ENCODE results near the gene KEAP1. TPM values are rescaled to one million over a fixed set of nuclear protein-coding genes. Genes with fewer than 3 reads are reported as not detected.
"Not testable (repeated sequence)": the region's sequence is repeated elsewhere in the genome, so short reads cannot be mapped to it uniquely, and the experiment has no call there.

Gene KEAP1
- polyA plus RNA-seq, 3 donors from 2014 or later, result 49.2 to 86.9 (median 71.6) TPM

DNA sequence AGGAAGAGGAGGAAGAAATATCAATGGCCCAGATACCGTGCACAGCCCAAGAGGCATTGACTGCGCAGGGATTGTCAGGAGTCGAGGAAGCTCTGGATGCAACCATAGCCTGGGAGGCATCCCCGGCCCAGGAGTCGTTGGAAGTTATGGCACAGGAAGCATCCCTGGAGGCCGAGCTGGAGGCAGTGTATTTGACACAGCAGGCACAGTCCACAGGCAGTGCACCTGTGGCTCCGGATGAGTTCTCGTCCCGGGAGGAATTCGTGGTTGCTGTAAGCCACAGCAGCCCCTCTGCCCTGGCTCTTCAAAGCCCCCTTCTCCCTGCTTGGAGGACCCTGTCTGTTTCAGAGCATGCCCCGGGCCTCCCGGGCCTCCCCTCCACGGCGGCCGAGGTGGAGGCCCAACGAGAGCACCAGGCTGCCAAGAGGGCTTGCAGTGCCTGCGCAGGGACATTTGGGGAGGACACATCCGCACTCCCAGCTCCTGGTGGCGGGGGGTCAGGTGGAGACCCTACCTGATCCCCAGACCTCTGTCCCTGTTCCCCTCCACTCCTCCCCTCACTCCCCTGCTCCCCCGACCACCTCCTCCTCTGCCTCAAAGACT lies 36.0 kb downstream of the KEAP1 start:
- H3K4me3 Mint-ChIP-seq, result no peak overlapping the region
- peaks cover 0 to 6% (median 3%) of the 10 kb centered on the region in 3 donors for H3K27me3 Mint-ChIP-seq (ENCODE audit: low read depth in 3 of 3)
- H3K4me1 Mint-ChIP-seq, result peaks cover 0 to 3% of the 10 kb centered on the region in 2 donors
- H3K9me3 Mint-ChIP-seq, result no peaks in the 10 kb centered on the region
- H3K27ac Mint-ChIP-seq, result no peak overlapping the region
- peaks cover 5 to 7% (median 7%) of the 10 kb centered on the region in 3 donors for H3K36me3 Mint-ChIP-seq
- DNase-seq, result no peak

DNA sequence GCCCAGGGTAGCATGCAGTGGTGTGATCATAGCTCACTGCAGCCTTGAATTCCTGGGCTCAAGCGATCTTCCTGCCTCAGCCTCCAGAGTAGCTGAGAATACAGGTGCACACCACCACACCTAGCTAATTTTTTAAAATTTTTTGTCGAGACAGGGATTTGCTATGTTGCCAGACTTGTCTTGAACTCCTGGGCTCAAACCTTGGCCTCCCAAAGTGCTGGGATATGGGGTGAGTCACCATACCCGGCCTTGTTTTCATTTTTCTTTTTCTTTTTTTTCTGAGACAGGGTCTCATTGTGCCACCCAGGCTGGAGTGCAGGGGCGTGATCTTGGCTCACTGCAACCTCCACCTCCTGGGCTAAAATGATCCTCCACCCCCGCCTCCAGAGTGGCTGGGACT lies 38.7 kb downstream of the KEAP1 start:
- H3K36me3 Mint-ChIP-seq, result peaks cover 5 to 7% (median 7%) of the 10 kb centered on the region in 3 donors
- H3K4me3 Mint-ChIP-seq, result no peak overlapping the region
- no peak overlapping the region for H3K27ac Mint-ChIP-seq
- peaks cover 0 to 12% of the 10 kb centered on the region in 2 donors for H3K4me1 Mint-ChIP-seq
- H3K27me3 Mint-ChIP-seq (ENCODE audit: low read depth in 3 of 3), result peaks cover 0 to 6% (median 3%) of the 10 kb centered on the region in 3 donors
- H3K9me3 Mint-ChIP-seq, result no peaks in the 10 kb centered on the region
- no peak for DNase-seq

DNA sequence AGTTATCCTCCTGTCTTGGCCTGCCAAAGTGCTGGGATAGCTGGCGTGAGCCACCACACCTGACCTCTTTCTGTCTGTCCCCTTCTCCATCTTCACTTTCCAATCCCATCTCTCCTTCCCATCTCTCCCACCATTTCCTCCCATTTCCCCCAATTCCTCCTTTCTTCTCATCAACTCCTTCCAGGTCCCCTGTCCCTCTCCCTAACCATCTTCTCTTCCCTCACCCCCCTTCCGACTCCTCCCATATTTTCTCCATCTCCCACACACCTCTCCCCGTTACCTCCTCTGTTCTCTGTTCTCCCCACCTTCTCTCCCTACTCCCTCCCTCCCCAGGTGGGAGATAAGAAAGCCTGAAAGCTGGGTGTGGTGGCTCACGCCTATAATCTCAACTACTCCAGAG lies 40.6 kb downstream of the KEAP1 start:
- H3K27me3 Mint-ChIP-seq (ENCODE audit: low read depth in 3 of 3), result peaks cover 0 to 5% (median 0%) of the 10 kb centered on the region in 3 donors
- H3K27ac Mint-ChIP-seq, result no peak overlapping the region
- no peaks in the 10 kb centered on the region for H3K9me3 Mint-ChIP-seq
- H3K4me1 Mint-ChIP-seq, result peaks cover 0 to 12% of the 10 kb centered on the region in 2 donors
- H3K4me3 Mint-ChIP-seq, result no peak overlapping the region
- peaks cover 5 to 7% (median 7%) of the 10 kb centered on the region in 3 donors for H3K36me3 Mint-ChIP-seq
- DNase-seq, result no peak

DNA sequence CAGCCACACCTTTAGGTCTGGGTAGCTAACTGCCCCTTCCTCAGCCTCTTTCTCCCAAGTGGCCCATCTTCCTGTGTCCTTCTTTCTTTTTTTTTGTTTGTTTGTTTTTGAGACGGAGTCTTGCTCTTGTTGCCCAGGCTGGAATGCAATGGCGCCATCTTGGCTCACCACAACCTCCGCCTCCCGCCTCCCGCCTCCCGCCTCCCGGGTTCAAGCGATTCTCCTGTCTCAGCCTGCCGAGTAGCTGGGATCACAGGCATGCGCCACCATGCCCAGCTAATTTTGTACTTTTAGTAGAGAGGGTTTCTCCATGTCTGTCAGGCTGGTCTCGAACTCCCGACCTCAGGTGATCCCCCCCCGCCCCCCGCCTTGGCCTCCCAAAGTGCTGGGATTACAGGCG lies 41.1 kb downstream of the KEAP1 start:
- DNase-seq; H3K9me3 Mint-ChIP-seq; H3K36me3 Mint-ChIP-seq; H3K27me3 Mint-ChIP-seq (ENCODE audit: low read depth in 3 of 3): not testable (repeated sequence)
- H3K4me1 Mint-ChIP-seq, result peaks cover 0 to 12% of the 10 kb centered on the region in 2 donors
- peak overlapping the region in 3 of 5 donors; percentile 50 to 72 (median 65) for H3K4me3 Mint-ChIP-seq
- H3K27ac Mint-ChIP-seq, result peak overlapping the region in 1 of 6 donors; percentile 51

DNA sequence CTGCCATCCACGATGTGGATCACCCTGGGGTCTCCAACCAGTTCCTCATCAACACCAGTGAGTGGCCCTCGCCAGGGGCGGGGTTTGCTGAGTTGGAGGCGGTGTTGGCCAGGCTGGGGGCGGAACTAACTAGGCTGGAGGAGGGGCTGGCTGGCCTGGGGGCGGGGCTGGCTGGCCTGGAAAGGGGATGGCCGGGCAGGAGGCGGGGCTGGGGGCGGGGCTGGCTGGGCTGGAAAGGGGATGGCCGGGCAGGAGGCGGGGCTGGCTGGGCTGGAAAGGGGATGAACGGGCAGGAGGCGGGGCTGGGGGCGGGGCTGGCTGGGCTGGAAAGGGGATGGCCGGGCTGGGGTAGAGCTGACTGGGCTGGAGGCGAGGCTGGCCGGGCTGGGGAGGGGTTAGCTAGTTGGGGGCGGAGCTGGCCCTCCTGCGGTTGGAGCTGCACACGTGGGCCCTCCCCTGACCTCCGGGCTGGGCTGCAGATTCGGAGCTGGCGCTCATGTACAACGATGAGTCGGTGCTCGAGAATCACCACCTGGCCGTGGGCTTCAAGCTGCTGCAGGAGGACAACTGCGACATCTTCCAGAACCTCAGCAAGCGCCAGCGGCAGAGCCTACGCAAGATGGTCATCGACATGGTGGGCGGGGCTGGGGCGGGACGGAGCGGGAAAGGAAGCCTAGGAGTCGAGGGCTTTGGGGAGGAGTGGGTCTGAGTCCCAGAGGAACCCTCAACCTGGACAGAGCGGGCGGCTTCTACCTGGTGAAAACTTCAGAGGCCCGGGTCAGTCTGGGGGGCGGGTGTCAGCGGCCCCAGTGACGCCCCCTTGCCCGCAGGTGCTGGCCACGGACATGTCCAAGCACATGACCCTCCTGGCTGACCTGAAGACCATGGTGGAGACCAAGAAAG lies 41.9 kb downstream of the KEAP1 start:
- Mint-ChIP-seq H3K9me3 (no peaks in the 10 kb centered on the region), H3K4me3 (peak overlapping the region in 3 of 5 donors; percentile 24 to 67 (median 46)), H3K27ac (peak overlapping the region in 3 of 6 donors; percentile 36 to 84 (median 58)), H3K27me3 (ENCODE audit: low read depth in 3 of 3) (peaks cover 0 to 5% (median 0%) of the 10 kb centered on the region in 3 donors), H3K36me3 (peaks cover 0 to 4% (median 4%) of the 10 kb centered on the region in 3 donors), H3K4me1 (peaks cover 0 to 12% of the 10 kb centered on the region in 2 donors)
- DNase-seq, result peak; percentile 85 to 91 (median 86)

DNA sequence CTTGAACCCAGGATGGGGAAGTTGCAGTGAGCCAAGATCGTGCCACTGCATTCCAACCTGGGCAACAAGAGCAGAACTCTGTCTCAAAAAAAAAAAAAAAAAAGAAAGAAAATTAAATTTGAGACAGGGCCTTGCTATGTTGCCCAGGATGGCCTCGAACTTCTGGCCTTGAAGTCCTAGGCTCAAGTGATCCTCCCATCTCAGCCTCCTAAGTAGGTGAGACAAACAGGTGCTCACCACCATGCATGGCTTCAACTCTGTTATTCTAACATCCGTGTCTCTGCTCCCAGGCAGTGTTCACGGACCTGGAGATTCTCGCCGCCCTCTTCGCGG lies 42.5 kb downstream of the KEAP1 start:
- Mint-ChIP-seq H3K27ac (peak overlapping the region in 3 of 6 donors; percentile 36 to 84 (median 58)), H3K4me3 (peak overlapping the region in 2 of 5 donors; percentile 20 to 46), H3K4me1 (peaks cover 0 to 12% of the 10 kb centered on the region in 2 donors), H3K36me3 (peaks cover 0 to 5% (median 4%) of the 10 kb centered on the region in 3 donors), H3K27me3 (ENCODE audit: low read depth in 3 of 3) (peaks cover 0 to 5% (median 0%) of the 10 kb centered on the region in 3 donors), H3K9me3 (no peaks in the 10 kb centered on the region)
- no peak for DNase-seq

DNA sequence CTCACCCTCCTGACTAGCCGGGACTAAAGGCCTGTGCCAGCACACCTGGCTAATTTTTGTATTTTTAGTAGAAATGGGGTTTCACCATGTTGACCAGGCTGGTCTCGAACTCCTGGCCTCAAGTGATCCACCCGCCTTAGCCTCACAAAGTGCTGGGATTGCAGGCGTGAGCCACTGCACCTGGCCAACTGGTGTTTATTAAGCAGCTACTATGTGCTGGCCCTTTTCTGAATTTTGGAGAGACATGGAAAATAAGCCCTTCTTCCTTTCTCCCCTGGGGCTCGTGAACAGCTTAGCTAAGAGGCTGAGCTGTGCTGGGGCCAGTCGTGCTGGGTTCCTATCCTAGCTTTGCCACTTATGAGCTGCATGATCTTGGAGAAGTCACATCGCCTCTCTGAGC lies 44.4 kb downstream of the KEAP1 start:
- not testable (repeated sequence) for H3K36me3 Mint-ChIP-seq
- H3K27ac Mint-ChIP-seq, result peak overlapping the region in 1 of 6 donors; percentile 79

DNA sequence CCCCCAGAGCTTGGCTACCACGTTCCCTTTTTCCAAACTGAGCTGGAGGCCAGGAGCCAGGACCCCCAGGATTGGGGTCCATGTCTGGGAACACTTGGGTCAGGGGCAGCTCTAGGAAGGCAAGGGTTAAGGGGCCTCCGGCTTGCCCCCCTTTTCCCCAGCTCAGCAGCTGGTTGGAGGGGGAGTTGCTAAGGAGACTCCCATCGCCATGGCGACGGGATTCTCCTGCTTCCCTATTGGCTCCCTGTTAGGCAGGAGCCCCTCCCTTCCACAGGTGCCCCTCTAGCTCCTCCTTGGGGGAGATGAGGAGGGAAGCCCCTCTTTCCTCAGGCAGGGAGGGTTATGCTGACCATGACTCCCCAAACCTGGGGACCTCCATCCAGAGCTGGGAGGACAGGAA lies 48.9 kb downstream of the KEAP1 start:
- Mint-ChIP-seq H3K9me3 (no peaks in the 10 kb centered on the region), H3K27ac (no peak overlapping the region), H3K27me3 (ENCODE audit: low read depth in 3 of 3) (peaks cover 0 to 2% (median 0%) of the 10 kb centered on the region in 3 donors), H3K4me3 (no peak overlapping the region), H3K36me3 (peaks cover 4 to 21% (median 16%) of the 10 kb centered on the region in 3 donors), H3K4me1 (peaks cover 13 to 17% of the 10 kb centered on the region in 2 donors)
- no peak for DNase-seq

More for the DNA sequence above, 44.4 kb downstream of the KEAP1 start:
- DNase-seq; H3K9me3 Mint-ChIP-seq; H3K27me3 Mint-ChIP-seq (ENCODE audit: low read depth in 3 of 3); H3K4me3 Mint-ChIP-seq: not testable (repeated sequence)
- H3K4me1 Mint-ChIP-seq, result peaks cover 0 to 12% of the 10 kb centered on the region in 2 donors

DNA sequence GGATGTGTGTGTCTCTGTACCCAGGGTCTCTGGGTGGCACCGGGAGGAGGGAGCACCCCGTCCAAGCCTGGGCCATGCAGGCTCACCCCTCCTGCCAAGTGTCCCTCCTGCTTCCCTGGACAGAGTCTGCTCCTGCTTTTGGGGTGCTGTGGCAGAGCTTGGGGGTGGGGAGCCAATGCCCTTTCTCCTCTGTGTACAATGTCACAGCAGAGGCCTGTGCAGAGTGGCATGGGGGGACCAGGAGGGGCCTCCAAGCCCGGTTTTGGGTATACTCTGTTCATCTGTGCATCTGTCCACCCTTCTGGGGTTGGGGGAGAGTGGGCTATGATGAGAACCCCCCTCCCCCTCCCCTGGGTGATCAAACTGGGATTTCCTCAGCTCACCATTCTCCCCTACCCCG lies 49.3 kb downstream of the KEAP1 start:
- Mint-ChIP-seq H3K36me3 (peaks cover 4 to 21% (median 16%) of the 10 kb centered on the region in 3 donors), H3K27me3 (ENCODE audit: low read depth in 3 of 3) (peaks cover 0 to 2% (median 0%) of the 10 kb centered on the region in 3 donors), H3K4me3 (no peak overlapping the region), H3K4me1 (peaks cover 13 to 17% of the 10 kb centered on the region in 2 donors), H3K27ac (peak overlapping the region in 3 of 6 donors; percentile 47 to 56 (median 49)), H3K9me3 (no peaks in the 10 kb centered on the region)
- no peak for DNase-seq

DNA sequence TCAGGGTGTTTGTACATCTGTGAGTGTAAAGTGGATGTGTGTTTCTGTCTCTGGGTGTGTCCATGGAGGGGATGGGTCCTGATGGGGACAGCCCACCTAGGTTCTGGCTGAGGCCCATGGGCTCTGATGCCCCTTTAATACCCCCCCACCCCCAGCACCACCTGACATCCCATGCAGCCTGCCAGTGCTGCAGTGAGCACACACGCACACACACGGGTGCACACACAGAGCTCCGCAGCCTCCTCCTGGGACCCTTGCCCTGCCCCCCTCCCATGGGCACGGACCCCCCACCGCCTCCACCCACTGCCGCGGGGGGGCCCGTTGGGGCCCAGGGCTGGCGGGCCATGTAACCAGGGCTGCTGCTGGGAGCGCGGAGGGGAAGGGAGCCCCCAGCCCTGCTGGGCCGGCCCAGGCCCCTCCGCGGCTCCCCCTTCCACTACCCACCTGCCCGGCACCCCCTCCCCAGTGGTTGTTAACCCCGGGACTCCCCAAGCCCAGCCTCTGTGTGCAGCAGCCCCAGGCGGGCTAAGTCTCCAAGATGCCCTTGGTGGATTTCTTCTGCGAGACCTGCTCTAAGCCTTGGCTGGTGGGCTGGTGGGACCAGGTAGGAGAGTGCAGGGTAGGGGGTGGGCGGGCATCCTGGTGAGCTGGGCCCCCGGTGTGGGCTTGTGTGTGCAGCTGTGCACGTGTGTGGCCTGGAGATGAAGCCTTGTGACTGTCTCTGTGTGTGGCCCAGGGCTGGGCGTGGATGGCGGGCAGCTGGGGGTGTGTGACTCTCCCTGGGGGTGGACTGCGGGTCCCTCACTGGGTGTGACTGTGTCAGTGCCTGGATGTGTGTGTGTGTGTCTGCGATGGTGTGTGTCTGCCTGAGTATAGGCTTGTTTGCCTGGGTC lies 50.2 kb downstream of the KEAP1 start:
- H3K36me3 Mint-ChIP-seq, result peaks cover 7 to 24% (median 16%) of the 10 kb centered on the region in 3 donors
- peak overlapping the region in 1 of 6 donors; percentile 71 for H3K27ac Mint-ChIP-seq
- no peak for DNase-seq
- no peaks in the 10 kb centered on the region for H3K9me3 Mint-ChIP-seq
- no peak overlapping the region for H3K4me3 Mint-ChIP-seq
- peaks cover 13 to 17% of the 10 kb centered on the region in 2 donors for H3K4me1 Mint-ChIP-seq
- peaks cover 0 to 2% (median 0%) of the 10 kb centered on the region in 3 donors for H3K27me3 Mint-ChIP-seq (ENCODE audit: low read depth in 3 of 3)

DNA sequence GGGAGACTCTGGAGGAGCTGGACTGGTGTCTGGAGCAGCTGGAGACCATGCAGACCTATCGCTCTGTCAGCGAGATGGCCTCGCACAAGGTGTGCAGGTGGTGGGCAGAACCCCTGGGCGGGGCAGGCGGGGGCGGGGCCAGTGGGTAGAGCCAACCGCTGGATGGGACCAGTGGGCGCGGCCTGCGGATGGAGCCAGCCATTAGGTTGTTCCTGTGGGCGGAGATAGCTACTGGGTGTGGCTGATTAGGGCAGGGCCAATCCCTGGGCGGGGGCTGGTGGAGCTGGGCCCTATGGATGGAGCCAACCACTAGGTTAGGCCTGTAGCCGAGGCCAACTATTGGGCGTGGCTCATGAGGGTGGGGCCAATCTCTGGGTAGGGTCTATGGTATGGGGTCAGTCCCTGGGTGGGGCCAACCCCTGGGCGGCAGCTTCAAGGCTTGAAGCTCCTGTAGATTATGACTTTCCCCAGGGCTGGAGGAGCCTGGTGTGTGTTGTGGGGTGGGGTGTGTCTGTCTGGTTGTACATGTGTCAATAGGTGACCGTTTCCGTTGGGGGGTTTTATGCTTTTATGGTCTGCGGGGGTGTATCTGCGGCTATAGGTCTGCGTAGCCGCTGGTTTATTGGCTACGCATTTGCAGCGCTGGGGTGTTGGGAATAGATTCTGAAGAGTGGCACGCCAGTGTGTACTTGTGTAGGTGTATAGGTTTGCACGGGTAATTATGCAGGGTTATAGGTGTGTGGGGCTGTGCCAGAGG lies 52.1 kb downstream of the KEAP1 start:
- Mint-ChIP-seq H3K4me3 (no peak overlapping the region), H3K4me1 (peaks cover 16 to 17% of the 10 kb centered on the region in 2 donors), H3K36me3 (peaks cover 10 to 30% (median 16%) of the 10 kb centered on the region in 3 donors), H3K27me3 (ENCODE audit: low read depth in 3 of 3) (peaks cover 0 to 2% (median 0%) of the 10 kb centered on the region in 3 donors), H3K9me3 (no peaks in the 10 kb centered on the region), H3K27ac (peak overlapping the region in 1 of 6 donors; percentile 0)
- no peak for DNase-seq

DNA sequence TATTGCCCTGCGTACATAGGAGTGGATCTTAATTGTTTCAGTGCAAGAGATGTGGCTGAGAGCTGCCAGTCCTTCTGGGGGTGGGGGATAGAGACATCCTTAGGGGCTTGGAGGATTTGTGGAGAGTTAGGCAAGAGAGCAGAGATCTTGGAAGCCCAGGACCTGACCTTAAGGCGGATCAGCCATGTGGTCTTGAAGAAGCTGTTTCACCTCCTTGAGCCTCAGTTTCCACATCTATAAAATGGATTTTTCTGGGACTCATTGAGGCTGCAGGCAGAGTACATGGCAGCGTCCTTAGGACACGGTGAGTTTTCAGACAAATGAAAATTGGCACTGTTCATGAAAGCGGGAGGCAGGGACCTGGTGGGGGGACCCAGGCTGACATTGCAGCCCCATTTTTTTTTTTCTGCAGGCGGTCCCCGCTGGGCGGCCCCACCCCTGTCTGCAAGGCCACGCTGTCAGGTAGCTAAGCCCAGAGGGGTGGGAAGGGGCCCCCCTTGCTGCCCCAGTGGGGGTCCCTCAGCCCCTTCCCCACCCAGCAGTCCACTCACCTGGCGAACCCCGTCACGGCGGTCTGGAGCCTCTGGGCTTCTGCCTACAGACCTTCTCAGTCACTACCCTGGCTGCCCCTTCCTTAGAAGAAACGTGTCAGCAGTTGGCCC lies 52.8 kb downstream of the KEAP1 start:
- no peak overlapping the region for H3K4me3 Mint-ChIP-seq
- H3K27me3 Mint-ChIP-seq (ENCODE audit: low read depth in 3 of 3), result peaks cover 0 to 2% (median 0%) of the 10 kb centered on the region in 3 donors
- H3K9me3 Mint-ChIP-seq, result no peaks in the 10 kb centered on the region
- peak overlapping the region in 1 of 6 donors; percentile 69 for H3K27ac Mint-ChIP-seq
- peaks cover 16 to 17% of the 10 kb centered on the region in 2 donors for H3K4me1 Mint-ChIP-seq
- DNase-seq, result no peak
- peaks cover 10 to 27% (median 16%) of the 10 kb centered on the region in 3 donors for H3K36me3 Mint-ChIP-seq
